ENCODE results near the gene FLNB. TPM values are rescaled to one million over a fixed set of nuclear protein-coding genes. Genes with fewer than 3 reads are reported as not detected.

The FLNB gene
- total RNA-seq, 2 donors from 2014 or later: 37.6 to 59.6 TPM

- Histone ChIP-seq H3K4me3 (no peak overlapping the region), H3K36me3 (no peaks in the 10 kb centered on the region), H3K27ac (peak overlapping the region; percentile 32 to 58), H3K27me3 (no peaks in the 10 kb centered on the region), H3K4me1 (peaks cover 0 to 45% of the 10 kb centered on the region in 2 donors), H3K9me3 (no peaks in the 10 kb centered on the region)
- DNase-seq (ENCODE audit: low spot score): no peak
- TF ChIP-seq CTCF (IDR thresholded peaks at IDR 0.05): no peak
Observed at GRCh38 chr3:58058361-58059263, 50.4 kb downstream of the FLNB start.

GRCh38 chr3:58059349-58060321 is 51.4 kb downstream of the FLNB start:
- Histone ChIP-seq H3K27ac (peak overlapping the region; percentile 32 to 58), H3K9me3 (no peaks in the 10 kb centered on the region), H3K27me3 (no peaks in the 10 kb centered on the region), H3K36me3 (no peaks in the 10 kb centered on the region), H3K4me1 (peaks cover 0 to 43% of the 10 kb centered on the region in 2 donors), H3K4me3 (no peak overlapping the region)
- peak; percentile 69 for DNase-seq (ENCODE audit: low spot score)
- no peak for TF ChIP-seq CTCF (IDR thresholded peaks at IDR 0.05)

GRCh38 chr3:58062472-58062871 is 54.2 kb downstream of the FLNB start:
- peaks cover 0 to 43% of the 10 kb centered on the region in 2 donors for H3K4me1 ChIP-seq
- H3K27me3 ChIP-seq: no peaks in the 10 kb centered on the region
- no peaks in the 10 kb centered on the region for H3K9me3 ChIP-seq
- no peak overlapping the region for H3K4me3 ChIP-seq
- DNase-seq (ENCODE audit: low spot score): no peak
- H3K36me3 ChIP-seq: no peaks in the 10 kb centered on the region
- no peak for TF ChIP-seq CTCF (IDR thresholded peaks at IDR 0.05)
- H3K27ac ChIP-seq: no peak overlapping the region

GRCh38 chr3:58063022-58063815 is 55.0 kb downstream of the FLNB start:
- Histone ChIP-seq H3K4me1 (peaks cover 0 to 44% of the 10 kb centered on the region in 2 donors), H3K36me3 (no peaks in the 10 kb centered on the region), H3K9me3 (no peaks in the 10 kb centered on the region), H3K27me3 (no peaks in the 10 kb centered on the region), H3K4me3 (no peak overlapping the region), H3K27ac (peak overlapping the region; percentile 4 to 39)
- peak; percentile 71 for DNase-seq (ENCODE audit: low spot score)
- TF ChIP-seq CTCF (IDR thresholded peaks at IDR 0.05): no peak

GRCh38 chr3:58064923-58065638 is 56.9 kb downstream of the FLNB start:
- no peaks in the 10 kb centered on the region for H3K9me3 ChIP-seq

More at GRCh38 chr3:58064923-58065638, 56.9 kb downstream of the FLNB start:
- Histone ChIP-seq H3K4me1 (peaks cover 0 to 31% of the 10 kb centered on the region in 2 donors), H3K27me3 (no peaks in the 10 kb centered on the region), H3K4me3 (no peak overlapping the region), H3K36me3 (no peaks in the 10 kb centered on the region), H3K27ac (no peak overlapping the region)
- no peak for DNase-seq (ENCODE audit: low spot score)
- TF ChIP-seq CTCF (IDR thresholded peaks at IDR 0.05): no peak

All from right atrium auricular region (tissue), 2 donors.